Measurements from ENCODE around the gene CRYGB. TPM values are rescaled to one million over a fixed set of nuclear protein-coding genes. Genes with fewer than 3 reads are reported as not detected.

CRYGB gene
- total RNA-seq, 1 donor from 2014 or later: not detected

DNA sequence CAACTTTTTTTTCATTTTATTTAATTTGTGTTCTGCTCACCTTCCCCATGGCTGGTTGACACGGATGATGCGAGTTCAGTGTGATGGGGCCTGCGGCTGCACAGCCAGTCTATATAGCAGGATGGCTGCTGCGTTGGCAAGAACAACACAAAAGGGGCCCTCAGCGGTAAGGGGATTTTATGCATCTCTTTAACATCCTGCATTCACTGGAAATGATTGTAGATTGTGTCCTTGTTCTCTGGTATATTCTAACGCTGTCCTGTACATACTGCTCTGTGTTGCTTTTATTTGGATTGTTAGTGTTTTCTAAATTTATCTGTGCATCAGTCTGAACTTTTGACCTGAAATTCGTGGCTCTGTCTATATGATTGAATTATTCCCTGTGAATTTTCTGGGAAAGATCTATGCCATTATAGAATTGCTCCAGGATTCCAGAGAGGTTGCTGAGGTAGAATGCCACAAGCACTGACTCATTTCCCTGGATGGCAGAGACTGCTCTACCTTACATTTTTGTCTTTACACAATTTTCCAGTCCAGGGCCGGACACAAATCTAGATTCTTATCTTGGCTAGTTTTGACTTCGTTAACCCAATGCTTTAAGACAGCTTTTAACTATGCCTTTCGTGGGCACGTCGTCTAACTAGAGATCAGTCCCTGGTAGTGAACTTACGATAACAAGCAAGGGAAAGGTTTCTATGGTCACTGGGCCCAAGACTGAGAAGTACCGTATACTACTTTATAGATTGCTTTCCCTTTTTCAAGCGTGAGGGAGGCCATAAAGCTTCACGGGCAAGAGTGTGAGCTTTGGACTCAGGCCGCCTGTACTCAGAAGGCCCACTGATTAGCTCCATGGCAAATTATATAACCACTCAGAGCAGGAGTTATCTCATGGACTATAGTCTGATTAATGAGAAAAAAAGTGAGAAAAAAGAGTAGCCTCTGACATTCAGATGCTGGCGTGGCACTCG, 15.9 kb downstream of the CRYGB start, which contains the start of gene CRYGC:
Gene CRYGC (minus strand): TSS at position 85 of the 968 bp plus-strand sequence. CDS start 36 bp downstream, at position 49.
- Mint-ChIP-seq H3K27ac (peak within 1 kb of the TSS; percentile 31), H3K9me3 (no peaks in the 10 kb centered on the region), H3K4me1 (peaks cover 19% of the 10 kb centered on the region), H3K36me3 (no peaks in the 10 kb centered on the region), H3K4me3 (no peak within 1 kb of the TSS), H3K27me3 (ENCODE audit: insufficient read depth, low read depth) (peaks cover 3% of the 10 kb centered on the region)
- H3K9ac ChIP-seq: no peak within 1 kb of the TSS
- no peak within 1 kb of the TSS for H3K4me3 ChIP-seq
- H3F3A ChIP-seq (ENCODE audit: low read depth): peaks cover 2% of the 10 kb centered on the region
- H4K20me1 ChIP-seq (ENCODE audit: low read depth): no peaks in the 10 kb centered on the region
- no peaks in the 10 kb centered on the region for H3K79me2 ChIP-seq (ENCODE audit: low read depth)
- H3K27me3 ChIP-seq: no peaks in the 10 kb centered on the region
- no peak for DNase-seq (ENCODE audit: low spot score)
- no peak within 1 kb of the TSS for H3K27ac ChIP-seq
- no peaks in the 10 kb centered on the region for H3K36me3 ChIP-seq
- H3K4me2 ChIP-seq: no peak within 1 kb of the TSS
- no peaks in the 10 kb centered on the region for H3K9me3 ChIP-seq (ENCODE audit: low read depth)
- H3K4me1 ChIP-seq: peaks cover 5% of the 10 kb centered on the region
- no peak for TF ChIP-seq EZH2 (IDR thresholded peaks at IDR 0.05)
- TF ChIP-seq, protein P1, sequence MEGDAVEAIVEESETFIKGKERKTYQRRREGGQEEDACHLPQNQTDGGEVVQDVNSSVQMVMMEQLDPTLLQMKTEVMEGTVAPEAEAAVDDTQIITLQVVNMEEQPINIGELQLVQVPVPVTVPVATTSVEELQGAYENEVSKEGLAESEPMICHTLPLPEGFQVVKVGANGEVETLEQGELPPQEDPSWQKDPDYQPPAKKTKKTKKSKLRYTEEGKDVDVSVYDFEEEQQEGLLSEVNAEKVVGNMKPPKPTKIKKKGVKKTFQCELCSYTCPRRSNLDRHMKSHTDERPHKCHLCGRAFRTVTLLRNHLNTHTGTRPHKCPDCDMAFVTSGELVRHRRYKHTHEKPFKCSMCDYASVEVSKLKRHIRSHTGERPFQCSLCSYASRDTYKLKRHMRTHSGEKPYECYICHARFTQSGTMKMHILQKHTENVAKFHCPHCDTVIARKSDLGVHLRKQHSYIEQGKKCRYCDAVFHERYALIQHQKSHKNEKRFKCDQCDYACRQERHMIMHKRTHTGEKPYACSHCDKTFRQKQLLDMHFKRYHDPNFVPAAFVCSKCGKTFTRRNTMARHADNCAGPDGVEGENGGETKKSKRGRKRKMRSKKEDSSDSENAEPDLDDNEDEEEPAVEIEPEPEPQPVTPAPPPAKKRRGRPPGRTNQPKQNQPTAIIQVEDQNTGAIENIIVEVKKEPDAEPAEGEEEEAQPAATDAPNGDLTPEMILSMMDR (IDR thresholded peaks at IDR 0.05): no peak
- TF ChIP-seq EZH2phosphoT487 (IDR thresholded peaks at IDR 0.05): no peak
- no peak within 1 kb of the TSS for H2AFZ ChIP-seq (replicated peaks)

GRCh38 chr2:208128136-208128535, 17.8 kb downstream of the CRYGB start:
- DNase-seq (ENCODE audit: low spot score): no peak
- Mint-ChIP-seq H3K27ac (no peak overlapping the region), H3K4me3 (no peak overlapping the region), H3K36me3 (no peaks in the 10 kb centered on the region), H3K4me1 (peaks cover 22% of the 10 kb centered on the region), H3K27me3 (ENCODE audit: insufficient read depth, low read depth) (peaks cover 3% of the 10 kb centered on the region), H3K9me3 (no peaks in the 10 kb centered on the region)
- no peaks in the 10 kb centered on the region for H3K36me3 ChIP-seq
- H3K4me2 ChIP-seq: no peak overlapping the region
- H2AFZ ChIP-seq (replicated peaks): no peak overlapping the region
- no peak overlapping the region for H3K4me3 ChIP-seq
- no peaks in the 10 kb centered on the region for H3K4me1 ChIP-seq
- H3K79me2 ChIP-seq (ENCODE audit: low read depth): no peaks in the 10 kb centered on the region
- H3K27ac ChIP-seq: no peak overlapping the region
- H4K20me1 ChIP-seq (ENCODE audit: low read depth): no peaks in the 10 kb centered on the region
- no peaks in the 10 kb centered on the region for H3K27me3 ChIP-seq
- H3K9me3 ChIP-seq (ENCODE audit: low read depth): no peaks in the 10 kb centered on the region
- peaks cover 5% of the 10 kb centered on the region for H3F3A ChIP-seq (ENCODE audit: low read depth)
- H3K9ac ChIP-seq: no peak overlapping the region
- TF ChIP-seq, protein P1 (IDR thresholded peaks at IDR 0.05): no peak
- TF ChIP-seq EZH2 (IDR thresholded peaks at IDR 0.05) (no peak), EZH2phosphoT487 (IDR thresholded peaks at IDR 0.05) (no peak)

DNA sequence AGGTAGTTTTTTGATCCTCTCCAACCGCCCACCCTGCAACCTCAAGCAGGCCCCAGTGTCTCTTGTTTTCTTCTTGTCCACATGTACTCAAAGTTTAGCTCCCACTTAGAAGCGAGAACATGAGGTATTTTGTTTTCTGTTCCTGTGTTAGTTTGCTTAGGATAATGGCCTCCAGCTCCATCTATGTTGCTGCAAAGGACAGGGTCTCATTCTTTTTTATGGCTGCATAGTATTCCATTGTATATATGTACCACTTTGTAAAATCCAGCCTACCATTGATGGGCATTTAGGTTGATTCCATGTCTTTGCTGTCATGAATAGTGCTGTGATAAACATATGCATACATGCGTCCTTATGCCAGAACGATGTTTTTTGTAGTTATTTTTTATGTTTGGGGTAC, 18.9 kb downstream of the CRYGB start:
- Mint-ChIP-seq H3K27ac (no peak overlapping the region), H3K36me3 (no peaks in the 10 kb centered on the region), H3K4me3 (no peak overlapping the region), H3K27me3 (ENCODE audit: insufficient read depth, low read depth) (peaks cover 3% of the 10 kb centered on the region), H3K9me3 (no peaks in the 10 kb centered on the region), H3K4me1 (peaks cover 22% of the 10 kb centered on the region)
- no peaks in the 10 kb centered on the region for H3K4me1 ChIP-seq
- TF ChIP-seq, protein P1 (IDR thresholded peaks at IDR 0.05): no peak
- TF ChIP-seq EZH2phosphoT487 (IDR thresholded peaks at IDR 0.05) (no peak), EZH2 (IDR thresholded peaks at IDR 0.05) (no peak)
- no peak overlapping the region for H3K4me3 ChIP-seq
- H3K27me3 ChIP-seq: no peaks in the 10 kb centered on the region
- no peak overlapping the region for H3K27ac ChIP-seq
- no peak overlapping the region for H3K4me2 ChIP-seq
- H3K36me3 ChIP-seq: no peaks in the 10 kb centered on the region
- DNase-seq (ENCODE audit: low spot score): no peak
- no peaks in the 10 kb centered on the region for H4K20me1 ChIP-seq (ENCODE audit: low read depth)
- no peak overlapping the region for H3K9ac ChIP-seq
- no peaks in the 10 kb centered on the region for H3K9me3 ChIP-seq (ENCODE audit: low read depth)
- no peak overlapping the region for H2AFZ ChIP-seq (replicated peaks)
- H3K79me2 ChIP-seq (ENCODE audit: low read depth): no peaks in the 10 kb centered on the region
- H3F3A ChIP-seq (ENCODE audit: low read depth): peaks cover 5% of the 10 kb centered on the region
